SU-DHL-6 (cell line): Measurements from ENCODE around the gene AFM.

Experiments
- CTCF ChIP-seq: fragments of 200-600 bp; sonication (generic); IDR thresholded peaks from one replicate; pipeline ENCODE4 v1.5.1; 2017; ENCODE audit warnings: antibody characterized with exemption, mild to moderate bottlenecking, low read length, moderate library complexity; ENCODE audit not compliant: insufficient read depth, poor library complexity, severe bottlenecking
- EZH2phosphoT487 ChIP-seq: fragments of 200-600 bp; sonication (generic), shearing (Covaris generic); conservative IDR thresholded peaks from 2 replicates; pipeline ENCODE4 v1.6.1; 2018; ENCODE audit warnings: mild to moderate bottlenecking, antibody characterized with exemption, low read length, moderate library complexity, mixed read lengths

- TF ChIP-seq CTCF, result no peak
- TF ChIP-seq EZH2phosphoT487, result no peak
Measured at GRCh38 chr4:73485085-73485484, 3.5 kb downstream of the AFM start.
